GM23248 (cell line): Measurements from ENCODE around the gene NOL8. TPM values are rescaled to one million over a fixed set of nuclear protein-coding genes. Genes with fewer than 3 reads are reported as not detected.

Experiments used
- DNase-seq: peaks from one replicate; pipeline ENCODE4 v3.0.0-alpha.2; 2015
- H2AFZ ChIP-seq: fragments of 200-600 bp; sonication (generic); 2 replicates; pipeline ENCODE4 v1.6.1; 2016; ENCODE audit warnings: antibody characterized with exemption
- H3F3A ChIP-seq: fragments of 200-600 bp; sonication (generic); 2 replicates; pipeline ENCODE4 v1.6.1; 2016; ENCODE audit warnings: mild to moderate bottlenecking, antibody characterized with exemption, mixed run types; ENCODE audit not compliant: insufficient read depth
- H3K27ac ChIP-seq: fragments of 200-600 bp; sonication (generic); 2 replicates; pipeline ENCODE4 v1.5.1; 2016; ENCODE audit warnings: mild to moderate bottlenecking
- H3K27me3 ChIP-seq: fragments of 200-600 bp; sonication (generic); replicated peaks from 2 replicates; pipeline ENCODE4 v1.6.1; 2016; ENCODE audit warnings: mild to moderate bottlenecking; ENCODE audit not compliant: insufficient read depth
- H3K36me3 ChIP-seq: fragments of 200-600 bp; sonication (generic); 2 replicates; pipeline ENCODE4 v1.6.1; 2016; ENCODE audit warnings: low read depth, mild to moderate bottlenecking
- H3K4me1 ChIP-seq: fragments of 200-600 bp; sonication (generic); 2 replicates; pipeline ENCODE4 v1.6.1; 2016; ENCODE audit warnings: mild to moderate bottlenecking; ENCODE audit not compliant: insufficient read depth
- H3K4me2 ChIP-seq: fragments of 200-600 bp; sonication (generic); one replicate; pipeline ENCODE4 v1.6.1; 2016; ENCODE audit warnings: mild to moderate bottlenecking; ENCODE audit not compliant: unreplicated experiment
- H3K4me3 ChIP-seq: fragments of 200-600 bp; sonication (generic); 2 replicates; pipeline ENCODE4 v1.5.1; 2016; ENCODE audit warnings: mild to moderate bottlenecking
- H3K79me2 ChIP-seq: fragments of 200-600 bp; sonication (generic); 2 replicates; pipeline ENCODE4 v1.6.1; 2016; ENCODE audit warnings: mild to moderate bottlenecking; ENCODE audit not compliant: insufficient read depth
- H3K9ac ChIP-seq: fragments of 200-600 bp; sonication (generic); 2 replicates; pipeline ENCODE4 v1.6.1; 2016; ENCODE audit warnings: mild to moderate bottlenecking
- H3K9me2 ChIP-seq: fragments of 200-600 bp; sonication (generic); 2 replicates; pipeline ENCODE4 v1.6.1; 2016; ENCODE audit warnings: mixed run types, mild to moderate bottlenecking, moderate library complexity; ENCODE audit not compliant: insufficient read depth
- H3K9me3 ChIP-seq: fragments of 200-600 bp; sonication (generic); one replicate; pipeline ENCODE4 v1.6.1; 2017; ENCODE audit warnings: low read depth
- H4K20me1 ChIP-seq: fragments of 200-600 bp; sonication (generic); 2 replicates; pipeline ENCODE4 v1.6.0; 2016; ENCODE audit not compliant: insufficient read depth
- EZH2 ChIP-seq: fragments of 200-600 bp; sonication (generic); IDR thresholded peaks from 2 replicates; pipeline ENCODE4 v1.6.1; 2018; ENCODE audit warnings: antibody characterized with exemption, mild to moderate bottlenecking; ENCODE audit not compliant: insufficient read depth, poor library complexity, severe bottlenecking
- EZH2phosphoT487 ChIP-seq: fragments of 200-600 bp; sonication (generic); IDR thresholded peaks from 2 replicates; pipeline ENCODE4 v1.6.1; 2018; ENCODE audit warnings: antibody characterized with exemption, moderate library complexity, mild to moderate bottlenecking, low read depth; ENCODE audit not compliant: insufficient read depth
- WGBS, 2 experiments: methylation state at CpG; one replicate each; pipeline ENCODE4 v1.1.6; 2015 to 2017; ENCODE audit warnings: low lambda C conversion rate in 2 of 2, low coverage in 1 of 2; ENCODE audit errors: missing lambda C conversion rate in 2 of 2; 5-methylcytosine and 5-hydroxymethylcytosine counted together
- in situ Hi-C: fragments of 300-500 bp; cut with MboI; formaldehyde crosslinking; loops from 2 replicates; pipeline ENCODE4 v1.15.0; 2020
- polyA plus RNA-seq: library from polyadenylated mRNA; unstranded; fragments of >200 nt; fragmentation: Nextera tagmentation; extraction: Ambion mirVana; gene quantifications from 2 replicates; pipeline ENCODE4 v1.2.1, GENCODE V29; 2016
- total RNA-seq: library from RNA; depleted of rRNA; stranded (reverse); fragments of >200 nt; shearing (Covaris generic); gene quantifications from 2 replicates; pipeline ENCODE4 v1.2.3, GENCODE V29; 2014

The NOL8 gene
- total and polyA plus RNA-seq, 2 experiments from 2014 or later = 10.4 to 30.3 TPM

DNA sequence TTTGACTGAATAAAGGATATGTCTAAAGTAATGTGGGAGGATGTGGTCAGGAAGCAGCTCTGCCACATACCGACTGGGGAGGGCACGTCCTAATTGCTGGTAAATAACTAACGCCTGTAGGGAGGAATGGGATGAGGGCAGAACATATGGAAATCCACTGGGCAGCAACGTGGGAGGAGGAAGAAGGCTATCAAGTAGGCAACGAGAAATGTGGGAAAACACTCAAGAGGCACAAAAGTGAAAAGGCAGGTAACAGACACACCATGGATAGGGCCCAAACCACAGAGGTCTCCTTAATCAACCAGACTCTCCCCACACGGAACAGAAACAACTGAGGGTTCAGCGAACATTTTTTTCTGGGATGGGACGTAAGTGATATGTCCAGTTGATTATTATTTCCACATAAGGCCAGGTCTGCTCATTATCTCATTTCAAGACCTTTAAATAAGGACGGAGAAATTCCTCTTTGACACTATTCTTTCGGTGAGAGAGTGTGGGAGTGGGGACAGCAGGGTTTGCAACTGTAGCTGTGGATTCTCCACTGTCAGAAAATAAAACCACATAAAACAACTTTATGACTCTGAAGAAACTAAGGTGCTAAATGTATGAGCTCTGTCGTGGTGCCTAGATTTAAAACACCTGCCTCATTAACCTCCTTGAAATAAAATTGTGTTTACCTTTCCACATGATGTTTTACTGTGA, 48.7 kb downstream of the NOL8 start:
- DNase-seq = no peak
- no peak overlapping the region for H3K4me3 ChIP-seq
- no peaks in the 10 kb centered on the region; the same call in 1 of the 2 replicates for H4K20me1 ChIP-seq
- no peaks in the 10 kb centered on the region for H3K27me3 ChIP-seq
- no peak overlapping the region for H3K4me2 ChIP-seq
- in situ Hi-C loops = no loop called here
- H3K4me1 ChIP-seq = peaks cover 23% of the 10 kb centered on the region
- no peak overlapping the region for H3K9ac ChIP-seq
- H3K9me2 ChIP-seq = no peaks in the 10 kb centered on the region
- WGBS, 2 experiments = 69 to 75% methylated on average over 11 of the region's 11 CpGs
- H3K9me3 ChIP-seq = no peaks in the 10 kb centered on the region
- H3K36me3 ChIP-seq = peaks cover 94% of the 10 kb centered on the region
- H3K27ac ChIP-seq = no peak overlapping the region
- peaks cover 37% of the 10 kb centered on the region for H3F3A ChIP-seq
- H2AFZ ChIP-seq = no peak overlapping the region
- H3K79me2 ChIP-seq = peaks cover 90% of the 10 kb centered on the region
- no peak for TF ChIP-seq EZH2
- TF ChIP-seq EZH2phosphoT487 = no peak

DNA sequence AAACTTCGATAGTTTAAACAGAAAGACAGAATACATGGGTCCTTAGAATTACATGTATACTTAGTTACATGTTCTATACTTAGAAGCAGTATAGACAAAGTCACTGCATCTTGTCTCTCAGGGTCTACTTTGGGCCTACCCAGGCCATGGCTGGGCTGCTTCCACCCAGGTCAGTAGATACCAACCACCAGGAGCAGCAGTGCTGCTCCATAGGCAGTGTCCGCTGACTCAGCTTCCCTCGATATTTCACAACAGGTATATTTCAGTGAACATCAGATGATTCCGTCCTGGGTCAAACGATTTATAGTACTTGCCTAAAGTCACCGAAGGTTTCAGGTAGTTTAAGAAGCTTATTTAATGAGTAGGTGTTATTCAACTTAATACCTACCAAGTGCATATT, 49.6 kb downstream of the NOL8 start:
- Histone ChIP-seq H2AFZ (no peak overlapping the region), H3K27ac (no peak overlapping the region), H3F3A (peaks cover 43% of the 10 kb centered on the region), H3K36me3 (peaks cover 94% of the 10 kb centered on the region), H3K79me2 (peaks cover 88% of the 10 kb centered on the region), H3K27me3 (no peaks in the 10 kb centered on the region), H3K4me1 (peaks cover 20% of the 10 kb centered on the region), H3K9ac (no peak overlapping the region), H3K9me2 (no peaks in the 10 kb centered on the region), H3K4me2 (no peak overlapping the region), H3K4me3 (no peak overlapping the region), H4K20me1 (no peaks in the 10 kb centered on the region; the same call in 1 of the 2 replicates), H3K9me3 (no peaks in the 10 kb centered on the region)
- no peak for DNase-seq
- WGBS, 2 experiments = 97 to 98% methylated on average over 6 of the region's 6 CpGs
- TF ChIP-seq EZH2phosphoT487 = no peak
- TF ChIP-seq EZH2 = no peak
- in situ Hi-C loops = no loop called here

DNA sequence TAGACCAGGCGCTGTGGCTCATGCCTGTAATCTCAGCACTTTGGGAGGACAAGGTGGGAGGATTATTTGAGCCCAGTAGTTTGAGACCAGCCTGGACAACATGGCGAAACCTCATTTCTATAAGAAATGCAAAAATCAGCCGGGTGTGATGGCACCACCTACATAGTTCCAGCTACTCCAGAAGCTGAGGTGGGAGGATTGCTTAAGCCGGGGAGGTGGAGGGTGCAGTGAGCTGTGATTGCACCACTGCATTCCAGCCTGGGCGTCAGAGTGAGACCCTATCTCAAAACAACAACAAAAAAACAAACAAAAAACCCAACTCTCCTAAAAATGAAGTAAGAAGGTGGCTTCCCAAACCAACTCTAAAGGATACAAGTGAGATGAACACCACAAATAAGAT, 54.6 kb downstream of the NOL8 start:
- in situ Hi-C loops = no loop called here
- Histone ChIP-seq H3F3A (peaks cover 58% of the 10 kb centered on the region), H3K4me3 (no peak overlapping the region), H3K27me3 (no peaks in the 10 kb centered on the region), H3K36me3 (peaks cover 97% of the 10 kb centered on the region), H3K4me1 (peaks cover 3% of the 10 kb centered on the region; the same call in 1 of the 2 replicates), H3K4me2 (no peak overlapping the region), H3K27ac (no peak overlapping the region), H4K20me1 (no peaks in the 10 kb centered on the region), H3K9ac (no peak overlapping the region), H3K9me2 (no peaks in the 10 kb centered on the region), H2AFZ (no peak overlapping the region), H3K9me3 (no peaks in the 10 kb centered on the region), H3K79me2 (peaks cover 75% of the 10 kb centered on the region)
- DNase-seq = no peak
- TF ChIP-seq EZH2phosphoT487 = no peak
- WGBS, 2 experiments = 83 to 88% methylated on average over 5 of the region's 5 CpGs

DNA sequence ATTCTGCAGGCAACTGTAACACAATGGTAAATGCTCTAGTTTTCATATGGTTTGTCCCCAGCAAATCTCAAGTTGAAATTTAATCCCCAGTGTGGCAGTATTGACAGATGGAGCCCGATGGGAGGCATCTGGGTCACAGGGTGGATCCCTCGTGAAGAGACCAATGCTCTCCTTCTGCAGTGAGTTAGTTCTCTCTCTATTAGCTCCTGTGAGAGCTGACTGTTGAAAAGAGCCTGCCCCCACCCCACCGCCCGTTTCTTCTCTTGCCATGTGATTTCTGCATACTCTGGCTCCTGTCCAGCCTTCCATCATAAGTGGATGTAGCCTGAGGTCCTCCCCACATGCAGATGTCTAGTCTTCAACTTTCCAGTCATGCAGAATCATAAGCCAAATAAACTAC, 58.7 kb downstream of the NOL8 start:
- Histone ChIP-seq H3K27me3 (no peaks in the 10 kb centered on the region), H3K9me3 (no peaks in the 10 kb centered on the region), H3K79me2 (peaks cover 63% of the 10 kb centered on the region), H3F3A (peaks cover 59% of the 10 kb centered on the region), H3K4me2 (no peak overlapping the region), H4K20me1 (no peaks in the 10 kb centered on the region), H3K9me2 (no peaks in the 10 kb centered on the region), H2AFZ (no peak overlapping the region), H3K4me1 (peaks cover 9% of the 10 kb centered on the region), H3K9ac (no peak overlapping the region), H3K4me3 (no peak overlapping the region), H3K36me3 (peaks cover 100% of the 10 kb centered on the region), H3K27ac (no peak overlapping the region)
- in situ Hi-C loops = no loop called here
- TF ChIP-seq EZH2 (no peak), EZH2phosphoT487 (no peak)
- no peak for DNase-seq
- 58 to 64% methylated on average over 4 of the region's 4 CpGs for WGBS, 2 experiments

DNA sequence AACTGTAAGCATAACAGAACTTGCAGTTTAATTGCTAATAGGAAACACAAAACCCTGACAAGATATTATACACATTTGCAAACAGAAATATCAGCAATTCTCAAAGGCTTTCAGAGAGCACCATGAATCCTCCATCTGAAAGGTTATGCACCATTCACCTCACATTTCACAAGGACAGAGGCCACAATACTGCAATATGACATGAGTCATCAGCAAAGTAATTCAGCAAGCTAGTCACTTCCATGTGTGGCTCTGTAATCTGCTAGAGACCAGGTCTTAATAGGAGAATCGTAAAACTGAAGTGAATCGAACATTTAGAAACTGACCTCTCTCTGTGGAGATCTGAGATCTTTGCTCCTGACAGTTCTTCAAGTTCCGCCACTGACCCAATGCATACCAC, 60.0 kb downstream of the NOL8 start:
- H3F3A ChIP-seq = peaks cover 47% of the 10 kb centered on the region
- peak overlapping the region; percentile 28 for H3K27ac ChIP-seq
- H3K36me3 ChIP-seq = peaks cover 100% of the 10 kb centered on the region
- no peaks in the 10 kb centered on the region for H4K20me1 ChIP-seq
- no peak overlapping the region for H3K4me2 ChIP-seq
- peaks cover 9% of the 10 kb centered on the region for H3K4me1 ChIP-seq
- H3K79me2 ChIP-seq = peaks cover 64% of the 10 kb centered on the region
- in situ Hi-C loops = no loop called here
- no peaks in the 10 kb centered on the region for H3K9me3 ChIP-seq
- no peak for TF ChIP-seq EZH2phosphoT487
- no peak for TF ChIP-seq EZH2
- peak; percentile 77 for DNase-seq
- no peak overlapping the region for H3K4me3 ChIP-seq
- WGBS, 2 experiments = 65% methylated on average over 3 of the region's 3 CpGs
- H3K9me2 ChIP-seq = no peaks in the 10 kb centered on the region
- no peak overlapping the region for H2AFZ ChIP-seq
- H3K9ac ChIP-seq = no peak overlapping the region
- H3K27me3 ChIP-seq = no peaks in the 10 kb centered on the region
